GM23338 (cell line): ENCODE data around the gene LAMB3. TPM values are rescaled to one million over a fixed set of nuclear protein-coding genes. Genes with fewer than 3 reads are reported as not detected.

Source experiments
- ATAC-seq: fragments of 200-7000 bp; cut with Tn5 transposase; 3 replicates; pipeline ENCODE4 v1.9.1; 2020
- DNase-seq: peaks from one replicate; pipeline ENCODE4 v3.0.0-alpha.2; 2015; ENCODE audit warnings: low spot score
- H2AFZ ChIP-seq: fragments of 200-600 bp; sonication (generic); 2 replicates; pipeline ENCODE4 v1.8.0; 2016; ENCODE audit warnings: antibody characterized with exemption, mild to moderate bottlenecking, moderate library complexity
- H3F3A ChIP-seq: fragments of 200-600 bp; sonication (generic); replicated peaks from 2 replicates; pipeline ENCODE4 v1.8.0; 2017; ENCODE audit warnings: antibody characterized with exemption, mixed run types, low read depth
- H3K27ac ChIP-seq: fragments of 200-600 bp; sonication (generic); 2 replicates; pipeline ENCODE4 v1.6.1; 2016; ENCODE audit warnings: low read depth
- H3K27me3 ChIP-seq: fragments of 200-600 bp; sonication (generic); 2 replicates; pipeline ENCODE4 v1.8.0; 2016; ENCODE audit warnings: mild to moderate bottlenecking, mixed run types, moderate library complexity; ENCODE audit not compliant: insufficient read depth
- H3K36me3 ChIP-seq: fragments of 200-600 bp; sonication (generic); 2 replicates; pipeline ENCODE4 v1.8.0; 2016; ENCODE audit warnings: mild to moderate bottlenecking; ENCODE audit not compliant: insufficient read depth
- H3K4me1 ChIP-seq: fragments of 200-600 bp; sonication (generic); 2 replicates; pipeline ENCODE4 v1.8.0; 2016; ENCODE audit warnings: mild to moderate bottlenecking, moderate library complexity; ENCODE audit not compliant: insufficient read depth
- H3K4me2 ChIP-seq: fragments of 200-600 bp; sonication (generic); 2 replicates; pipeline ENCODE4 v1.7.1; 2017; ENCODE audit warnings: mixed run types
- H3K4me3 ChIP-seq: fragments of 200-600 bp; sonication (generic); 2 replicates; pipeline ENCODE4 v1.6.1; 2016; ENCODE audit warnings: mixed run types
- H3K79me2 ChIP-seq: fragments of 200-600 bp; sonication (generic); replicated peaks from 2 replicates; pipeline ENCODE4 v1.8.0; 2017; ENCODE audit warnings: mild to moderate bottlenecking; ENCODE audit not compliant: insufficient read depth
- H3K9me2 ChIP-seq: fragments of 200-600 bp; sonication (generic); 2 replicates; pipeline ENCODE4 v1.8.0; 2017; ENCODE audit not compliant: insufficient read depth
- H4K20me1 ChIP-seq: fragments of 200-600 bp; sonication (generic); replicated peaks from 2 replicates; pipeline ENCODE4 v1.8.0; 2017; ENCODE audit warnings: mild to moderate bottlenecking; ENCODE audit not compliant: insufficient read depth
- H3K27ac Mint-ChIP-seq: 2 replicates; pipeline ENCODE4 v1.8.0; 2020; ENCODE audit warnings: inconsistent platforms, mild to moderate bottlenecking, moderate library complexity, mixed read lengths
- H3K27me3 Mint-ChIP-seq: 3 replicates; pipeline ENCODE4 v1.8.0; 2022; ENCODE audit warnings: low read depth, mild to moderate bottlenecking, moderate library complexity, mixed read lengths, inconsistent platforms; ENCODE audit not compliant: insufficient read depth, poor library complexity
- H3K36me3 Mint-ChIP-seq: 3 replicates; pipeline ENCODE4 v1.8.0; 2021; ENCODE audit warnings: low read depth, mild to moderate bottlenecking, inconsistent platforms, moderate library complexity, mixed read lengths
- H3K4me1 Mint-ChIP-seq: 3 replicates; pipeline ENCODE4 v1.8.0; 2020; ENCODE audit warnings: mild to moderate bottlenecking, inconsistent platforms, mixed read lengths
- H3K4me3 Mint-ChIP-seq: 3 replicates; pipeline ENCODE4 v1.8.0; 2021; ENCODE audit warnings: moderate library complexity, mild to moderate bottlenecking, inconsistent platforms, mixed read lengths
- H3K9me3 Mint-ChIP-seq: 3 replicates; pipeline ENCODE4 v1.8.0; 2020; ENCODE audit warnings: moderate library complexity, mild to moderate bottlenecking, inconsistent platforms, mixed read lengths
- CREB1 ChIP-seq: fragments of 250-450 bp; sonication (Bioruptor Pico); IDR thresholded peaks from 2 replicates; pipeline ENCODE4 v1.5.0; 2020; ENCODE audit warnings: low read depth, mild to moderate bottlenecking, moderate library complexity
- CTCF ChIP-seq, 2 experiments: fragments of 200-600 bp in 1 of 2; sonication (generic) in 1 of 2; conservative IDR thresholded peaks; 2 replicates each; pipeline versions ENCODE4 v1.5.1 to v1.6.1; 2016 to 2017; ENCODE audit warnings: antibody characterized with exemption in 2 of 2, low read depth in 2 of 2, mild to moderate bottlenecking in 2 of 2, moderate library complexity in 1 of 2
- ETS1 ChIP-seq: IDR thresholded peaks from 2 replicates; pipeline ENCODE4 v1.6.1; 2016; ENCODE audit warnings: antibody characterized with exemption
- EZH2 ChIP-seq: fragments of 200-600 bp; sonication (generic); IDR thresholded peaks from one replicate; pipeline ENCODE4 v1.8.0; 2017; ENCODE audit warnings: antibody characterized with exemption, mild to moderate bottlenecking, low read depth; ENCODE audit not compliant: unreplicated experiment
- EZH2phosphoT487 ChIP-seq: fragments of 200-600 bp; sonication (generic); IDR thresholded peaks from one replicate; pipeline ENCODE4 v1.8.1; 2018; ENCODE audit warnings: antibody characterized with exemption; ENCODE audit not compliant: unreplicated experiment
- JUNB ChIP-seq: IDR thresholded peaks from one replicate; pipeline ENCODE4 v1.6.1; 2016; ENCODE audit warnings: antibody characterized with exemption; ENCODE audit not compliant: unreplicated experiment
- NANOG ChIP-seq: IDR thresholded peaks from 2 replicates; pipeline ENCODE4 v1.6.1; 2016; ENCODE audit warnings: antibody characterized with exemption, borderline replicate concordance
- POLR2AphosphoS5 ChIP-seq: IDR thresholded peaks from 2 replicates; pipeline ENCODE4 v1.6.1; 2016; ENCODE audit warnings: antibody characterized with exemption, low read depth
- STAT1 ChIP-seq: IDR thresholded peaks from one replicate; pipeline ENCODE4 v1.6.1; 2016; ENCODE audit warnings: antibody characterized with exemption; ENCODE audit not compliant: unreplicated experiment
- ZNF114 ChIP-seq: fragments of 250-450 bp; sonication (Bioruptor Pico); IDR thresholded peaks from 2 replicates; pipeline ENCODE4 v1.5.0; 2020; ENCODE audit warnings: mild to moderate bottlenecking, moderate library complexity
- ZNF331 ChIP-seq: fragments of 250-450 bp; sonication (Bioruptor Pico); IDR thresholded peaks from 2 replicates; pipeline ENCODE4 v1.5.0; 2020; ENCODE audit warnings: low read depth, mild to moderate bottlenecking, moderate library complexity
- polyA plus RNA-seq: library from polyadenylated mRNA; unstranded; fragments of >200 nt; fragmentation: Nextera tagmentation; extraction: Ambion mirVana; gene quantifications from 2 replicates; pipeline ENCODE4 v1.2.1, GENCODE V29; 2016
- total RNA-seq: library from RNA; depleted of rRNA; stranded (reverse); fragments of >200 nt; shearing (Covaris generic); gene quantifications from 2 replicates; pipeline ENCODE4 v1.2.3, GENCODE V29; 2014
- TF ChIP-seq, protein P1 (sequence below): fragments of 250-450 bp; sonication (Bioruptor Pico); IDR thresholded peaks from 2 replicates; pipeline ENCODE4 v1.5.0; 2020; ENCODE audit warnings: mild to moderate bottlenecking, moderate library complexity
- TF ChIP-seq, protein P2 (sequence below): IDR thresholded peaks from one replicate; pipeline ENCODE4 v1.6.1; 2018; ENCODE audit warnings: antibody characterized with exemption; ENCODE audit not compliant: unreplicated experiment

The LAMB3 gene
- total and polyA plus RNA-seq, 2 experiments from 2014 or later = 0.05 to 0.52 TPM

- H3K79me2 ChIP-seq = no peaks in the 10 kb centered on the region
- no peaks in the 10 kb centered on the region for H3K9me3 Mint-ChIP-seq
- H3K4me1 ChIP-seq = peaks cover 15% of the 10 kb centered on the region
- H3K27ac ChIP-seq = no peak overlapping the region
- TF ChIP-seq, protein P1, sequence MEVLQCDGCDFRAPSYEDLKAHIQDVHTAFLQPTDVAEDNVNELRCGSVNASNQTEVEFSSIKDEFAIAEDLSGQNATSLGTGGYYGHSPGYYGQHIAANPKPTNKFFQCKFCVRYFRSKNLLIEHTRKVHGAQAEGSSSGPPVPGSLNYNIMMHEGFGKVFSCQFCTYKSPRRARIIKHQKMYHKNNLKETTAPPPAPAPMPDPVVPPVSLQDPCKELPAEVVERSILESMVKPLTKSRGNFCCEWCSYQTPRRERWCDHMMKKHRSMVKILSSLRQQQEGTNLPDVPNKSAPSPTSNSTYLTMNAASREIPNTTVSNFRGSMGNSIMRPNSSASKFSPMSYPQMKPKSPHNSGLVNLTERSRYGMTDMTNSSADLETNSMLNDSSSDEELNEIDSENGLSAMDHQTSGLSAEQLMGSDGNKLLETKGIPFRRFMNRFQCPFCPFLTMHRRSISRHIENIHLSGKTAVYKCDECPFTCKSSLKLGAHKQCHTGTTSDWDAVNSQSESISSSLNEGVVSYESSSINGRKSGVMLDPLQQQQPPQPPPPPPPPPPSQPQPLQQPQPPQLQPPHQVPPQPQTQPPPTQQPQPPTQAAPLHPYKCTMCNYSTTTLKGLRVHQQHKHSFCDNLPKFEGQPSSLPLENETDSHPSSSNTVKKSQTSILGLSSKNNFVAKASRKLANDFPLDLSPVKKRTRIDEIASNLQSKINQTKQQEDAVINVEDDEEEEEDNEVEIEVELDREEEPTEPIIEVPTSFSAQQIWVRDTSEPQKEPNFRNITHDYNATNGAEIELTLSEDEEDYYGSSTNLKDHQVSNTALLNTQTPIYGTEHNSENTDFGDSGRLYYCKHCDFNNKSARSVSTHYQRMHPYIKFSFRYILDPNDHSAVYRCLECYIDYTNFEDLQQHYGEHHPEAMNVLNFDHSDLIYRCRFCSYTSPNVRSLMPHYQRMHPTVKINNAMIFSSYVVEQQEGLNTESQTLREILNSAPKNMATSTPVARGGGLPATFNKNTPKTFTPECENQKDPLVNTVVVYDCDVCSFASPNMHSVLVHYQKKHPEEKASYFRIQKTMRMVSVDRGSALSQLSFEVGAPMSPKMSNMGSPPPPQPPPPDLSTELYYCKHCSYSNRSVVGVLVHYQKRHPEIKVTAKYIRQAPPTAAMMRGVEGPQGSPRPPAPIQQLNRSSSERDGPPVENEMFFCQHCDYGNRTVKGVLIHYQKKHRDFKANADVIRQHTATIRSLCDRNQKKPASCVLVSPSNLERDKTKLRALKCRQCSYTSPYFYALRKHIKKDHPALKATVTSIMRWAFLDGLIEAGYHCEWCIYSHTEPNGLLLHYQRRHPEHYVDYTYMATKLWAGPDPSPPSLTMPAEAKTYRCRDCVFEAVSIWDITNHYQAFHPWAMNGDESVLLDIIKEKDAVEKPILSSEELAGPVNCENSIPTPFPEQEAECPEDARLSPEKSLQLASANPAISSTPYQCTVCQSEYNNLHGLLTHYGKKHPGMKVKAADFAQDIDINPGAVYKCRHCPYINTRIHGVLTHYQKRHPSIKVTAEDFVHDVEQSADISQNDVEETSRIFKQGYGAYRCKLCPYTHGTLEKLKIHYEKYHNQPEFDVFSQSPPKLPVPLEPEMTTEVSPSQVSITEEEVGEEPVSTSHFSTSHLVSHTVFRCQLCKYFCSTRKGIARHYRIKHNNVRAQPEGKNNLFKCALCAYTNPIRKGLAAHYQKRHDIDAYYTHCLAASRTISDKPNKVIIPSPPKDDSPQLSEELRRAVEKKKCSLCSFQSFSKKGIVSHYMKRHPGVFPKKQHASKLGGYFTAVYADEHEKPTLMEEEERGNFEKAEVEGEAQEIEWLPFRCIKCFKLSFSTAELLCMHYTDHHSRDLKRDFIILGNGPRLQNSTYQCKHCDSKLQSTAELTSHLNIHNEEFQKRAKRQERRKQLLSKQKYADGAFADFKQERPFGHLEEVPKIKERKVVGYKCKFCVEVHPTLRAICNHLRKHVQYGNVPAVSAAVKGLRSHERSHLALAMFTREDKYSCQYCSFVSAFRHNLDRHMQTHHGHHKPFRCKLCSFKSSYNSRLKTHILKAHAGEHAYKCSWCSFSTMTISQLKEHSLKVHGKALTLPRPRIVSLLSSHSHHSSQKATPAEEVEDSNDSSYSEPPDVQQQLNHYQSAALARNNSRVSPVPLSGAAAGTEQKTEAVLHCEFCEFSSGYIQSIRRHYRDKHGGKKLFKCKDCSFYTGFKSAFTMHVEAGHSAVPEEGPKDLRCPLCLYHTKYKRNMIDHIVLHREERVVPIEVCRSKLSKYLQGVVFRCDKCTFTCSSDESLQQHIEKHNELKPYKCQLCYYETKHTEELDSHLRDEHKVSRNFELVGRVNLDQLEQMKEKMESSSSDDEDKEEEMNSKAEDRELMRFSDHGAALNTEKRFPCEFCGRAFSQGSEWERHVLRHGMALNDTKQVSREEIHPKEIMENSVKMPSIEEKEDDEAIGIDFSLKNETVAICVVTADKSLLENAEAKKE (CRISPR knock-in tag) = no peak
- TF ChIP-seq EZH2phosphoT487 (no peak), ETS1 (no peak), ZNF114 (no peak), CREB1 (no peak), JUNB (no peak), NANOG (no peak), POLR2AphosphoS5 (no peak), ZNF331 (CRISPR knock-in tag) (no peak), EZH2 (no peak), STAT1 (no peak), CTCF (conservative IDR thresholded peaks at IDR 0.05; ENCODE audit: low read depth in 2 of 2) (no peak)
- TF ChIP-seq, protein P2, sequence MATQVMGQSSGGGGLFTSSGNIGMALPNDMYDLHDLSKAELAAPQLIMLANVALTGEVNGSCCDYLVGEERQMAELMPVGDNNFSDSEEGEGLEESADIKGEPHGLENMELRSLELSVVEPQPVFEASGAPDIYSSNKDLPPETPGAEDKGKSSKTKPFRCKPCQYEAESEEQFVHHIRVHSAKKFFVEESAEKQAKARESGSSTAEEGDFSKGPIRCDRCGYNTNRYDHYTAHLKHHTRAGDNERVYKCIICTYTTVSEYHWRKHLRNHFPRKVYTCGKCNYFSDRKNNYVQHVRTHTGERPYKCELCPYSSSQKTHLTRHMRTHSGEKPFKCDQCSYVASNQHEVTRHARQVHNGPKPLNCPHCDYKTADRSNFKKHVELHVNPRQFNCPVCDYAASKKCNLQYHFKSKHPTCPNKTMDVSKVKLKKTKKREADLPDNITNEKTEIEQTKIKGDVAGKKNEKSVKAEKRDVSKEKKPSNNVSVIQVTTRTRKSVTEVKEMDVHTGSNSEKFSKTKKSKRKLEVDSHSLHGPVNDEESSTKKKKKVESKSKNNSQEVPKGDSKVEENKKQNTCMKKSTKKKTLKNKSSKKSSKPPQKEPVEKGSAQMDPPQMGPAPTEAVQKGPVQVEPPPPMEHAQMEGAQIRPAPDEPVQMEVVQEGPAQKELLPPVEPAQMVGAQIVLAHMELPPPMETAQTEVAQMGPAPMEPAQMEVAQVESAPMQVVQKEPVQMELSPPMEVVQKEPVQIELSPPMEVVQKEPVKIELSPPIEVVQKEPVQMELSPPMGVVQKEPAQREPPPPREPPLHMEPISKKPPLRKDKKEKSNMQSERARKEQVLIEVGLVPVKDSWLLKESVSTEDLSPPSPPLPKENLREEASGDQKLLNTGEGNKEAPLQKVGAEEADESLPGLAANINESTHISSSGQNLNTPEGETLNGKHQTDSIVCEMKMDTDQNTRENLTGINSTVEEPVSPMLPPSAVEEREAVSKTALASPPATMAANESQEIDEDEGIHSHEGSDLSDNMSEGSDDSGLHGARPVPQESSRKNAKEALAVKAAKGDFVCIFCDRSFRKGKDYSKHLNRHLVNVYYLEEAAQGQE = no peak
- no peak overlapping the region for H3K4me2 ChIP-seq
- DNase-seq (no peak), ATAC-seq (no peak)
- no peaks in the 10 kb centered on the region for H3F3A ChIP-seq
- no peak overlapping the region for H3K4me3 Mint-ChIP-seq
- peaks cover 47% of the 10 kb centered on the region for H3K27me3 ChIP-seq
- no peak overlapping the region for H3K27ac Mint-ChIP-seq
- H3K4me1 Mint-ChIP-seq = peaks cover 12% of the 10 kb centered on the region
- peaks cover 37% of the 10 kb centered on the region for H3K27me3 Mint-ChIP-seq
- H3K36me3 Mint-ChIP-seq = no peaks in the 10 kb centered on the region
- H3K4me3 ChIP-seq = no peak overlapping the region
- H3K9me2 ChIP-seq = no peaks in the 10 kb centered on the region
- no peaks in the 10 kb centered on the region for H3K36me3 ChIP-seq
- no peaks in the 10 kb centered on the region for H4K20me1 ChIP-seq
- H2AFZ ChIP-seq = no peak overlapping the region
Measured at GRCh38 chr1:209678981-209679539, 26.8 kb upstream of the LAMB3 start.
